ENCODE measurements around the gene ZPR1. TPM values are rescaled to one million over a fixed set of nuclear protein-coding genes. Genes with fewer than 3 reads are reported as not detected.
"Not testable (repeated sequence)": the region's sequence is repeated elsewhere in the genome, so short reads cannot be mapped to it uniquely, and the experiment has no call there.

The ZPR1 gene
- total RNA-seq, 1 donor: 37.1 TPM

- DNase-seq (ENCODE audit: low read depth): no peak
- no peak overlapping the region for H3K4me3 ChIP-seq (ENCODE audit: low read depth, low read length)
- no peak for TF ChIP-seq CTCF (IDR thresholded peaks at IDR 0.05; ENCODE audit: insufficient read depth, low read length)
These were observed 11.8 kb downstream of the ZPR1 start for GRCh38 chr11:116775975-116776374.

GRCh38 chr11:116774661-116775060, 13.2 kb downstream of the ZPR1 start:
- no peak overlapping the region for H3K4me3 ChIP-seq (ENCODE audit: low read depth, low read length)
- no peak for DNase-seq (ENCODE audit: low read depth)
- TF ChIP-seq CTCF (IDR thresholded peaks at IDR 0.05; ENCODE audit: insufficient read depth, low read length): no peak

GRCh38 chr11:116773203-116774097, 14.4 kb downstream of the ZPR1 start:
- peak overlapping the region; percentile 89 for H3K4me3 ChIP-seq (ENCODE audit: low read depth, low read length)
- DNase-seq (ENCODE audit: low read depth): peak; percentile 45
- no peak for TF ChIP-seq CTCF (IDR thresholded peaks at IDR 0.05; ENCODE audit: insufficient read depth, low read length)

- H3K4me3 ChIP-seq (ENCODE audit: low read depth, low read length): peak within 1 kb of the TSS; percentile 89
- TF ChIP-seq CTCF (IDR thresholded peaks at IDR 0.05; ENCODE audit: insufficient read depth, low read length): no peak
- peak; percentile 73 for DNase-seq (ENCODE audit: low read depth)
These were observed 15.2 kb downstream of the ZPR1 start, which contains the start of gene BUD13 for GRCh38 chr11:116772443-116773202. TSS of gene BUD13 (minus strand) at chr11:116772987. CDS start at chr11:116772964, 23 bp downstream.

- no peak for DNase-seq (ENCODE audit: low read depth)
- H3K4me3 ChIP-seq (ENCODE audit: low read depth, low read length): peak overlapping the region; percentile 89
- no peak for TF ChIP-seq CTCF (IDR thresholded peaks at IDR 0.05; ENCODE audit: insufficient read depth, low read length)
These were observed 15.9 kb downstream of the ZPR1 start for GRCh38 chr11:116771935-116772334.

- DNase-seq (ENCODE audit: low read depth): no peak
- TF ChIP-seq CTCF (IDR thresholded peaks at IDR 0.05; ENCODE audit: insufficient read depth, low read length): no peak
These were observed 25.7 kb downstream of the ZPR1 start for GRCh38 chr11:116762132-116762531.

GRCh38 chr11:116756044-116756443, 31.8 kb downstream of the ZPR1 start:
- not testable (repeated sequence) for DNase-seq (ENCODE audit: low read depth); H3K4me3 ChIP-seq (ENCODE audit: low read depth, low read length)

More at GRCh38 chr11:116762132-116762531, 25.7 kb downstream of the ZPR1 start:
- H3K4me3 ChIP-seq (ENCODE audit: low read depth, low read length): no peak overlapping the region
